Middle frontal gyrus (tissue), 1 donor: ENCODE results near the gene MOAP1.
"Not testable (repeated sequence)": the region's sequence is repeated elsewhere in the genome, so short reads cannot be mapped to it uniquely, and the experiment has no call there.

Experiments
- DNase-seq: peaks from one replicate; pipeline ENCODE4 v3.0.0-alpha.2; 2015; ENCODE audit warnings: low spot score; ENCODE audit errors: extremely low spot score

The MOAP1 gene

GRCh38 chr14:93184391-93185348 is at the start of gene MOAP1, which contains the start of gene LYSET:
MOAP1 (minus strand) TSS chr14:93184897; CDS start chr14:93184242, 655 bp downstream.
LYSET (plus strand) TSS chr14:93185317; CDS start chr14:93185406, 89 bp downstream.
- peak; percentile 63 for DNase-seq

GRCh38 chr14:93233078-93233477 is 48.4 kb upstream of the MOAP1 start:
- not testable (repeated sequence) for DNase-seq

- DNase-seq, result no peak
These were observed 47.5 kb upstream of the MOAP1 start for GRCh38 chr14:93232159-93232558.

- DNase-seq, result peak; percentile 22
These were observed 46.7 kb upstream of the MOAP1 start for GRCh38 chr14:93231129-93231979.

GRCh38 chr14:93230539-93230938 is 45.8 kb upstream of the MOAP1 start:
- DNase-seq, result no peak

GRCh38 chr14:93228550-93228949 is 43.9 kb upstream of the MOAP1 start:
- no peak for DNase-seq

GRCh38 chr14:93223565-93223964 is 38.9 kb upstream of the MOAP1 start:
- DNase-seq, result no peak

- DNase-seq, result no peak
These were observed 35.8 kb upstream of the MOAP1 start for GRCh38 chr14:93220509-93220908.

GRCh38 chr14:93219103-93219726 is 34.5 kb upstream of the MOAP1 start:
- DNase-seq, result no peak

- DNase-seq, result no peak
These were observed 29.9 kb upstream of the MOAP1 start for GRCh38 chr14:93214598-93214997.

GRCh38 chr14:93212432-93212831 is 27.7 kb upstream of the MOAP1 start:
- DNase-seq, result no peak

- DNase-seq, result no peak
These were observed 23.0 kb upstream of the MOAP1 start for GRCh38 chr14:93207468-93208308.

- DNase-seq, result peak; percentile 95
These were observed 22.2 kb upstream of the MOAP1 start, which contains the start of the genes GON7 and UBR7 for GRCh38 chr14:93206793-93207467. GON7 (minus strand) TSS chr14:93207065; CDS start chr14:93207037, 28 bp downstream. UBR7 (plus strand) TSS chr14:93207256; CDS start chr14:93207292, 36 bp downstream.

GRCh38 chr14:93201155-93201704 is 16.5 kb upstream of the MOAP1 start:
- no peak for DNase-seq

- DNase-seq, result no peak
These were observed 15.9 kb upstream of the MOAP1 start for GRCh38 chr14:93200553-93200952.

GRCh38 chr14:93199031-93199430 is 14.3 kb upstream of the MOAP1 start:
- DNase-seq, result no peak

- no peak for DNase-seq
These were observed 10.8 kb upstream of the MOAP1 start for GRCh38 chr14:93195316-93195999.

GRCh38 chr14:93186956-93187355 is 2.3 kb upstream of the MOAP1 start:
- no peak for DNase-seq

- DNase-seq, result no peak
These were observed 1.8 kb upstream of the MOAP1 start for GRCh38 chr14:93186466-93186865.
